Adipose tissue (tissue), 3 donors: ENCODE results near the gene FAM200B. TPM values are rescaled to one million over a fixed set of nuclear protein-coding genes. Genes with fewer than 3 reads are reported as not detected.
A peak's percentile ranks its signal among the peaks of the same experiment; 100 is the strongest.

ENCODE experiments used
- H3K27ac ChIP-seq: one replicate; pipeline ENCODE4 v1.5.1; 2013; ENCODE audit warnings: low read depth, low read length
- WGBS, 3 donors: extraction: QIAGEN DNeasy Blood & Tissue Kit; methylation state at CpG; one replicate each; pipeline ENCODE4 v1.1.7; 2013; 5-methylcytosine and 5-hydroxymethylcytosine counted together
- polyA plus RNA-seq, 3 donors: library from polyadenylated mRNA; stranded (reverse); fragments of 200-250 nt; gene quantifications; one replicate each; pipeline ENCODE4 v1.2.3, GENCODE V29; 2013
- donor health status: healthy with polysubstance abuse.
- donor health status: Bipolar disorder and iron deficiency.
- donor health status: healthy.

Gene FAM200B
- 10 to 100 TPM; 20.6 to 64.9 (median 42.6) TPM for polyA plus RNA-seq

DNA sequence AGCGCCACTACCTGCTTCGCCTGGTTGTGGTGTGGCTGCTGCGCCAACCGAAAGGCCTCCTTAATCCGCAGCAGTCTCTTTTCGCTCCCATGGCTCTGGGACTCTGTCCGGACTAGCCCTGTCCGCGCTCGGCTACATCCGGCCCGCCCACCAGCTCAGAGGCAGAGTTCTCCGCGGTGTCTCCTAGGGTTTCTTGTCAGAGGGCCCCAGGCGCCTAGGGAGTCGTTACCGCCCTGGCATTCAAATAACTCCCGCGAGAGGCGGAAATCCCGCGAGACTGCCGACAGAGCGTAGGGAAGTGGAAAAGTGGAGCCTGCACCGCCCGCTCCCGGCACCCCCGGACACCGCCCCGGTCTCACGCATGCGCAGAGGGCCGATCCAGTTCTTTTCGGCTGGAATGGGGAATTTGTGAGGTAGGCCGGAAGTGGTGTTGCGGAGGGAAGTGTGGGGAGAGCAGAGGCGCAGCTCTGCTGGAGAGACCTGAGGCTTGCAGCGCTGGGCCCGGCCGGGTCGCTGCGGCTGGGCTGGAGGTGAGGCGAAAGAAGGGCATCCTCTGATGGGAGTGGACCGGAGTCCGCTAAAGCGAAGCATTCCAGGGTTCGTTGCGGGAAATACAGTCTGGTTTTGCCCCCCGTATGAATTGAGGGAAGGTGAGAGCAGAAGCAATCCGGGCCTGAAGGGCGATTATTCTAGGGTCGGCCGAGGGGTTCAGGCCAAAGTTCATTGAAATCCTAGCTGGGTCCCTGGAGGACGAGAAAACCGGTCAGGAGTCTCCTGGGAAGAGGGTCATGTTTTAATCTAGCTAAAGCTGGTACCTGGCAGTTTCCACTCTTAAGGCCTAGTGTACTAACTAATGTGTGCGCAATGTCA, at the start of gene FAM200B:
Gene FAM200B (plus strand): TSS at position 456 of the 870 bp plus-strand sequence. CDS start 5,151 bp downstream, outside the sequence.
- WGBS, 3 donors = 0 to 1% (median 0%) methylated on average over 56 of the region's 56 CpGs
- H3K27ac ChIP-seq = peak within 1 kb of the TSS; percentile 70

DNA sequence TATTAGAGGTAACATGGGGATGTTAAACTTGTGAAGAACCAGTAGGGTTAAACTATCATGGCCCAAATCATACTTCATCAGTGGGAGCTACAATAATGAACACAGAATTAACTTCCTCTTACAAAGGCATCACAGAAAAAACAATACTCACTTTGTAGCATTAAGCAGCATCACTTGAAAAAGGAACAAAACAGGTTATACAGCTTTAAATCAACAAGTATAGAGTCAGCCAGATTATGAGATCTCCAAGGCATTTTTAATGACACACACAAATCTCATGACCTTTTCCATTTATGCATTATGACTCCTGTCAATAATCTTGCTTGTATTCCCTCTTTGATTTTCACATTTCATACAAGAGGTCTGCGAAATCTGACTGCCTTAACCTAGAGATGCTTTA, 44.8 kb upstream of the FAM200B start:
- 80 to 95% (median 85%) methylated on average over 1 of the region's 1 CpG for WGBS, 3 donors

GRCh38 chr4:15638418-15638817, 43.2 kb upstream of the FAM200B start:
- H3K27ac ChIP-seq = no peak overlapping the region
- 94 to 96% (median 95%) methylated on average over 6 of the region's 6 CpGs for WGBS, 3 donors

More for the DNA sequence above, 44.8 kb upstream of the FAM200B start:
- H3K27ac ChIP-seq = no peak overlapping the region

- H3K27ac ChIP-seq = no peak overlapping the region
- 46 to 77% (median 76%) methylated on average over 2 of the region's 2 CpGs for WGBS, 3 donors
Measured at GRCh38 chr4:15648600-15648999, 33.0 kb upstream of the FAM200B start.

DNA sequence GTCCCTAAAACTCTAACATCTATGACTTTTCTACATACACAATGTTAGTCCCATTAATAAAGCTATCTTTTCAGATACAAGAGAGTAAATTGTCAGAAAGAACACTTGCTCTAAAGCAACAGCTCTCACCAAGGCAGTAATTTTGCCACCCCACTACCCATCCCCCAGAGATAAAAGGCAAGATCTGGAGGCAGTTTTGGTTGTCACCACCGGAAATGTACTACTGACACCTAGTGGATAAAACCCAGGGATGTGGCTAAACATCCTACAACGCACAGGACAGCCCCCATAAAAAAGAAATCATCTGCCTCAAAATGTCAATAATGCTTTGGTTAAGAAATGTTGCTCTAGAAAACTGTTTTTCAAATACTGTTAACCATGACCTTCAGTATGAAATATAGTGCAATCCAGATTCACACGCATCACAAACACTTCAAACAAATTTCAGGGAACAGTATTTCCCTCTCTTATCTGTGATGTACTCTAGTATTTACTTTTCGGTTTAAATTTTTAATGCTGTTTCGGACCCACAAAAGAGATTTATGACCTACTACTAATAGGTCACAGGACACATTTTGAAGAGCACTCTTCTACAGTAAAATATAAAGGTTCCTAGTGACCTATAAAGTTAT, 31.6 kb upstream of the FAM200B start:
- 20 to 31% (median 31%) methylated on average over 5 of the region's 5 CpGs for WGBS, 3 donors
- H3K27ac ChIP-seq = no peak overlapping the region

GRCh38 chr4:15651676-15652075, 30.0 kb upstream of the FAM200B start:
- no peak overlapping the region for H3K27ac ChIP-seq
- 24 to 27% (median 27%) methylated on average over 2 of the region's 2 CpGs for WGBS, 3 donors

DNA sequence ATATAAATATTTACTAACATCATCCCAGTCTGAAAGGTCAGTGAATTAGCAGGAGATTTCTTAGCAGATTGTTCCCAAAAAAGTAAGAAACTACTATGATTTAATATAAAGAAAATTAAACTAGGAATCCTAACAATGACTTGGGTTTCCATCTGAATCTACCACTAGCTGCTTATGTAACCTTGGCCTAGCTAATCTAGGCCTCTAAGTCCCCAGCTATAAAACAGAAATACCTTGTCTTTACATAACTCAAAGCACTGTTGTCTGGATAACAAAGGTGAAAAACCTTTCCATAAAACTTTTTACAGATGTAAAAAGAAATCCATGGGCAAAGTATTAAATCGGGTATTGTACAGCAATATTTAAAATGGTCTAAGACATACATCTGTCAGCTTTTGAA, 29.4 kb upstream of the FAM200B start:
- WGBS, 3 donors = 72 to 81% (median 78%) methylated on average over 1 of the region's 1 CpG
- H3K27ac ChIP-seq = no peak overlapping the region

DNA sequence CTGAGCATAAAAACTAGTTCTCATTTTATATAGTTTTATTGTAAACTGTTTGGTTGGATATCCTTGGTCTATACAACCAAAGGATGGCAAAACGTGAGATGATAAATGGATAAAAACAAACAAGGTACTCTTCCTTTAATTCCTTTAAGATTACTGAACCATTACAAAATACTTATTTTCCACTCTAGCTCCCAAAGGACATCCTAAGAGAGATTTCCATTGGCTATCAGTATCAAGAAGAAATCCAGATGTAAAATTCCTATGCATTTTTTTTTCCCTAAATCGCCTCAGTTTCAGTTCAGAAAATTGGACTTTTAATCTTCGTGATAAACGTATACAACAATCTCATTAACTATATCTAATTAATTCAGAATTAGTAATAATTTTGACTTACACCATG, 28.8 kb upstream of the FAM200B start:
- WGBS, 3 donors = 28 to 48% (median 45%) methylated on average over 4 of the region's 4 CpGs
- no peak overlapping the region for H3K27ac ChIP-seq

- H3K27ac ChIP-seq = no peak overlapping the region
- 11 to 28% (median 18%) methylated on average over 4 of the region's 4 CpGs for WGBS, 3 donors
Measured at GRCh38 chr4:15653420-15653819, 28.2 kb upstream of the FAM200B start.

- H3K27ac ChIP-seq = no peak overlapping the region
- 0 to 2% (median 1%) methylated on average over 7 of the region's 7 CpGs for WGBS, 3 donors
Measured at GRCh38 chr4:15653864-15654592, 27.6 kb upstream of the FAM200B start.

DNA sequence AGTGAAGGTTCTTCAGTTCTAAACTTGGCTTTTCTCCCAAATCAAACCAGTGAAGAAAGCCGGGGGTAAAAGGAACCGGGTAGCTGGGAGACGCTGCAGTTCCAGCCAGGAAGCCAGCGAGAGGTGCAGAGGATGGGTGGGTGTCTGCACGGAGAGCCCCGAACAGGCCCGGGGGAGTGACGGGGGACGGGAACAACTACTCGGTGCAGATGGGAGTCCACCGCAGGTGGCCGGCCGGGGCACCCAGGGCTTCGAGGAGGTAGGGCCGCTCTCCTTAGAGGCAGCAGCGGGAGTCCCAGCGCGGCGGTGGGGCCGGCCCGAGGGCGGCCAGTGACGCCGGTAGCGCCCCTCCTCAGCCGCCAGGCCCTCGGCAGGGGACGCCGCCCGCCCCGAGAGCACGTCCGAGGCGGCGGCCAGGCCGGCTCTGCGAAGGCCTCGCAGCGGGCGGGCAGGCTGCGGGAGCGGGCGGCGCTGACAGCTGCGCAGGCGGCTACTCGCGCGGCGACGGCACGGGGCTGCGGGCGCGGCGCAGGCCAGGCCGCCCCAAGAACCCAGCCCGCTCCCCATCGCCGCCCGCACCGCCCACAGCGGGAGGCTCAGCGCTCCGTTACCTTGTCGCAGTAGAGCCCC, 26.9 kb upstream of the FAM200B start:
- whole genome bisulfite sequencing, 3 donors = 0% methylated on average over 44 to 66 of the region's 66 CpGs
- peak overlapping the region; percentile 83 for H3K27ac ChIP-seq

DNA sequence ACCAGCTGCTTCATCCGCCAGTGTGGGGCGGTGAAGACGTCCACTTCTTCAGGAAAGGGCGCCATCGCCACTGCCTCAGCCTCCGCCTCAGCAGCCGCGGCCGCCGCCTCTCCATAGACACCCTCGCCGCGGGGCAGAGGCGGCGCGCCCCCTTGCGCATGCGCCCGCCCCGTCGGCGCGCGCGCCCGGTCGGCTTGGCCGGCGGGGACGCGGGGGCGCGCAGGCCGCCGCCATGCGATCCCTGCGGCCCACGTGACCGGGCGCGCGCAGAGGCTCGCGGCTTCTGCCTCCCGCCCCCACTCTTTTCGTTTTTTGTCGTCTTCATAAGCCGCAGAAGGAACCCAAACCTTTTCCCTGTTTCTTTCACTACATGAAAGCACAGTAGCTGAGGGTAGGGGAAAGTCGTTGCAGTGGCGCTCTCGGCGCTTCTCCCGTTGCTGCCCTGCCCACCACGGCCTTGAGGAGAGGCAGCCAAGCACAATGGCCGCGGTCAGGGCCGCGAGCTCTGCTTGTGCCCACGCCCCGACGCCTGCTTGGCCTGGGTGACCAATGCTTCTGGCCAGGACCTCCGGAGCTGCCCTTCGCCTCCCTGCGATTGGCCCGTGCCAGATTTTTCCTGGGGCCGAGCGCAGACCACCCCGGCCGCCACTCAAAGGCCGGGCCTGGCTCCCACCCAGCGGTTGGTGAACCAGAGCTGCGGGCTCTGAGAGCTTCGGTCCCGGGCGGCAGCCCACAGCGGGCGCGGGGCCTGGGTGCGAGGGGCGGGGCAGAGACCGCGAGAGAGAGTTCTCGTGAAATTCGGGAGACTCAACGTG, 26.2 kb upstream of the FAM200B start, which contains the start of gene FBXL5:
Gene FBXL5 (minus strand): TSS at position 135 of the 815 bp plus-strand sequence. CDS start 70 bp downstream, at position 65.
- peak within 1 kb of the TSS; percentile 89 for H3K27ac ChIP-seq
- 3 to 5% (median 4%) methylated on average over 68 to 85 of the region's 85 CpGs for WGBS, 3 donors

- WGBS, 3 donors = 62 to 67% (median 64%) methylated on average over 12 of the region's 12 CpGs
- H3K27ac ChIP-seq = peak overlapping the region; percentile 89
Measured at GRCh38 chr4:15656038-15656470, 25.6 kb upstream of the FAM200B start.

DNA sequence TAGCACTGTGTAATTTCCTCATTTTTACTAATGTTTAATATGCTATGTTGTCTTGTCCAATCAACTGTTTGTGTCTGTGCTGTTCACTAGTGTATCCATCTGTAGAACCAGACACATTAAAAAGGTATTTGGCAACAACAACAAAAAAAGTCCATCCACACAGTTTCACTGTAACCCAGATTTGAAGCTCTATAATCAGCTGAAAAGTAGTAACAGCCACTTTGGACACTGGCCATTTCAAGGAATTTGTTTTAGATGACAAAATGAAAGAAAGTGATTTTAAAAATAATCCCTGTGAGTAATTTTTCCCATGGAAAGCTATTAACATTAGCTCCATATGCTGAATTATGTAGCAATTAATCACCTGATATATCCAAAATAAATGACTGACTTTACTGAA, 24.3 kb upstream of the FAM200B start:
- no peak overlapping the region for H3K27ac ChIP-seq

- no peak overlapping the region for H3K27ac ChIP-seq
- WGBS, 3 donors = 72 to 91% (median 72%) methylated on average over 4 of the region's 4 CpGs
Measured at GRCh38 chr4:15658136-15658770, 23.4 kb upstream of the FAM200B start.

GRCh38 chr4:15658781-15659180, 22.8 kb upstream of the FAM200B start:
- no peak overlapping the region for H3K27ac ChIP-seq
- 77 to 98% (median 90%) methylated on average over 2 of the region's 2 CpGs for WGBS, 3 donors
